Fibroblast of the aortic adventitia (primary cell): ENCODE data around the gene AQP7. TPM values are rescaled to one million over a fixed set of nuclear protein-coding genes. Genes with fewer than 3 reads are reported as not detected.
A peak's percentile ranks its signal among the peaks of the same experiment; 100 is the strongest.
"Not testable (repeated sequence)": the region's sequence is repeated elsewhere in the genome, so short reads cannot be mapped to it uniquely, and the experiment has no call there.

ENCODE experiments used
- DNase-seq: peaks from one replicate; pipeline ENCODE4 v3.0.0-alpha.2; 2010; ENCODE audit warnings: low read depth
- H3K4me3 ChIP-seq: 2 replicates; pipeline ENCODE4 v1.5.1; 2011; ENCODE audit warnings: low read depth, mild to moderate bottlenecking, control low read depth, low read length, moderate library complexity
- total RNA-seq: library from RNA; depleted of rRNA; stranded (reverse); fragments of >200 nt; gene quantifications from 2 replicates; pipeline ENCODE4 v1.2.3, GENCODE V29; 2012; ENCODE audit warnings: low replicate concordance
- TF ChIP-seq, protein P1 (sequence below): IDR thresholded peaks from 2 replicates; pipeline ENCODE4 v1.5.1; 2011; ENCODE audit warnings: mild to moderate bottlenecking, low read length, control low read depth, inconsistent platforms; ENCODE audit not compliant: insufficient read depth

Gene AQP7
- total RNA-seq, 1 donor = 0.09 TPM

GRCh38 chr9:33414268-33414667 is 11.9 kb upstream of the AQP7 start:
- H3K4me3 ChIP-seq = no peak overlapping the region
- TF ChIP-seq, protein P1, sequence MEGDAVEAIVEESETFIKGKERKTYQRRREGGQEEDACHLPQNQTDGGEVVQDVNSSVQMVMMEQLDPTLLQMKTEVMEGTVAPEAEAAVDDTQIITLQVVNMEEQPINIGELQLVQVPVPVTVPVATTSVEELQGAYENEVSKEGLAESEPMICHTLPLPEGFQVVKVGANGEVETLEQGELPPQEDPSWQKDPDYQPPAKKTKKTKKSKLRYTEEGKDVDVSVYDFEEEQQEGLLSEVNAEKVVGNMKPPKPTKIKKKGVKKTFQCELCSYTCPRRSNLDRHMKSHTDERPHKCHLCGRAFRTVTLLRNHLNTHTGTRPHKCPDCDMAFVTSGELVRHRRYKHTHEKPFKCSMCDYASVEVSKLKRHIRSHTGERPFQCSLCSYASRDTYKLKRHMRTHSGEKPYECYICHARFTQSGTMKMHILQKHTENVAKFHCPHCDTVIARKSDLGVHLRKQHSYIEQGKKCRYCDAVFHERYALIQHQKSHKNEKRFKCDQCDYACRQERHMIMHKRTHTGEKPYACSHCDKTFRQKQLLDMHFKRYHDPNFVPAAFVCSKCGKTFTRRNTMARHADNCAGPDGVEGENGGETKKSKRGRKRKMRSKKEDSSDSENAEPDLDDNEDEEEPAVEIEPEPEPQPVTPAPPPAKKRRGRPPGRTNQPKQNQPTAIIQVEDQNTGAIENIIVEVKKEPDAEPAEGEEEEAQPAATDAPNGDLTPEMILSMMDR = no peak
- no peak for DNase-seq

DNA sequence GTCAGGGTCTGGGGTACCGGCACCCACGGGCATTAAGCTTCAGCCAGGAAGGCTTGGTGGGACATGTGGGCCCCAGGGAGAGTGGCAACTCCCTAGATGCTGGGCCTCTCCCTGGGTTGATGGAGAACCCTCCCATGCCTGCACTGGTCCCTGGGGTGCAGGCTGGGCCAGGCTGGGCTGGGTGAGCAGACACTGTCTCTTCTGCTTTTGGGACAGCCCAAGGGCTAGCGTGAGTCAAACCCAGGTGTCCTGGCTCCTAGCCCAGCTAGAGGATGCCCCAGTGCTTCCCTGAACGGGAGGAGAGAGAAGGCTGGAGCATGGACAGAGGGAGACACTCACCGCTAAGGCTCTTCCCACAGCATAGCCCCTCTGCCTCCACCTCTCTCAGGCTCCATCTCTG is 5.7 kb upstream of the AQP7 start:
- no peak for DNase-seq
- TF ChIP-seq, protein P1 = no peak
- no peak overlapping the region for H3K4me3 ChIP-seq

- no peak overlapping the region for H3K4me3 ChIP-seq
- TF ChIP-seq, protein P1 = no peak
- no peak for DNase-seq
Observed at GRCh38 chr9:33407061-33407460, 4.7 kb upstream of the AQP7 start.

GRCh38 chr9:33404788-33405362 is 2.5 kb upstream of the AQP7 start:
- H3K4me3 ChIP-seq = no peak overlapping the region
- TF ChIP-seq, protein P1 = no peak
- DNase-seq = peak; percentile 10

DNA sequence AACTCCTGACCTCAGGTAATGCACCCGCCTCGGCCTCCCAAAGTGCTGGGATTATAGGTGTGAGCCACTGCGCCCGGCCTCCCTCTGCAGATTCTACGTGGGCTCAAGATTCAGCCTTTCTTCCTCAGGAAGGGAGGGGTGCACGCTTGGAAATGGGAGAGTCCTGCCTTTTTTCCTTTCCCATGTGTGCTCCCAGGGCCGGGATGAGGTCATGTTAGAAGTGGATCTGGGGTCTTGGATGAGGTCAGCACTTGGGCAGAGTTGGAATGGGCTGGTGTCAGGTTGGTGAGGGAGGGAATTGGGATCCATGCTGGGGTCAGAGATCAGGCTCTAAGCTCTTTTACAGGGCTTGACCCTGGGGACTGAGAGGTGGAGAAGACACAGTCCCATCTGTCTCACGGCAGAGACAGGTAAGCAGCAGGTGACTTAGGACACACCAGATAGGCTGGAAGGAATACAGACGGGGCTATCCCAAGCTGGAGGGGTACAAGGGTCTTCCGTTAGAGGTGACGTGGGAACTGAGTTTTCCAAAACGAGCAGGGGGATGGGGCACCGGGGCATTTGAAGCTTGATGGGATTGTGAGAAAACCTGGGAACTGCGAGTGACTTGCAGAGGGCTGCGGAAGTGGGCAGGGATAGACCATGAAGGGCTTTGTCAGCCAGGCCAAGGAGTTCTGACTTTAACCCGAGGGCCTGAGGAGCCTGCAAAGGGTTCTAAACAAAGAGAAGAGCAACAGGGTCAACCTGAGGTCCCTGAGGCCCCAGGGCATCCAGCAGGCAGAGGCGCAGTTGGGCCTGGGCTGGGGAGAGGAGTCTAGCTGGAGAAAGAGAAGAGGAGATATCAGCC is 1.8 kb upstream of the AQP7 start:
- no peak for DNase-seq
- H3K4me3 ChIP-seq = no peak overlapping the region
- TF ChIP-seq, protein P1 = no peak

DNA sequence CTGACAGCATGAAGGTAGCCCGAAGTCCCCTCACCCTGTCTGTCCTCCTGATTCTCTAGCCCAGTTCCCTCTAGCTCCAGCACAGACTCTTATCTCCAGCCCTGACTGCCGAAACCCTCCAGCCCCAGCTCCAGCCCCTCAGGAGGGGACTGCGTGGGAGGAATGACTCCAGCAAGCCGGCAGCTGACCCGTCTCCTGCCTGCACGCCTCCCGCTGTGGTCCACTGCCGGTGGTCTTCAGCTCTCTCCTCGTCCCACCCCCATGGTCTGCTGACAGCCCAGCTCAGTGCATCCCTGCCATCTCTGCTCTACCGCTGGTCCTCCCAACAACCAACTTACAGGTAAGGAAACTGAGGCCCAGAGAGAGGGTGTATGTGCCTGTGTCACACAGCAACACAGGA is 559 bp downstream of the AQP7 start:
- not testable (repeated sequence) for DNase-seq, H3K4me3 ChIP-seq

- DNase-seq, H3K4me3 ChIP-seq: not testable (repeated sequence)
Observed at GRCh38 chr9:33399047-33399446, 3.3 kb downstream of the AQP7 start.

- H3K4me3 ChIP-seq = not testable (repeated sequence)
Observed at GRCh38 chr9:33397801-33398200, 4.6 kb downstream of the AQP7 start.

GRCh38 chr9:33395159-33395879 is 7.0 kb downstream of the AQP7 start:
- not testable (repeated sequence) for DNase-seq

More at GRCh38 chr9:33397801-33398200, 4.6 kb downstream of the AQP7 start:
- DNase-seq = not testable (repeated sequence)

GRCh38 chr9:33393986-33394385 is 8.4 kb downstream of the AQP7 start:
- DNase-seq = peak; percentile 6
- not testable (repeated sequence) for H3K4me3 ChIP-seq

More at GRCh38 chr9:33395159-33395879, 7.0 kb downstream of the AQP7 start:
- H3K4me3 ChIP-seq = not testable (repeated sequence)
